ENCODE results near the gene CEP85L. TPM values are rescaled to one million over a fixed set of nuclear protein-coding genes. Genes with fewer than 3 reads are reported as not detected.

CEP85L gene
- total RNA-seq, 1 donor from 2014 or later, result 22.2 TPM

- Mint-ChIP-seq H3K4me1 (ENCODE audit: unreplicated experiment) (peaks cover 10% of the 10 kb centered on the region), H3K27me3 (ENCODE audit: unreplicated experiment) (no peaks in the 10 kb centered on the region), H3K36me3 (ENCODE audit: low read depth, unreplicated experiment) (no peaks in the 10 kb centered on the region), H3K9me3 (ENCODE audit: unreplicated experiment) (no peaks in the 10 kb centered on the region), H3K27ac (ENCODE audit: unreplicated experiment) (no peak overlapping the region), H3K4me3 (ENCODE audit: unreplicated experiment) (no peak overlapping the region)
- no peak for TF ChIP-seq CTCF (IDR thresholded peaks at IDR 0.05; ENCODE audit: unreplicated experiment)
- no peak for DNase-seq (ENCODE audit: low spot score)
These were observed 18.2 kb upstream of the CEP85L start for GRCh38 chr6:118669561-118669960.

GRCh38 chr6:118668761-118669385 lies 17.5 kb upstream of the CEP85L start:
- peaks cover 10% of the 10 kb centered on the region for H3K4me1 Mint-ChIP-seq (ENCODE audit: unreplicated experiment)

GRCh38 chr6:118667988-118668387 lies 16.6 kb upstream of the CEP85L start:
- Mint-ChIP-seq H3K36me3 (ENCODE audit: low read depth, unreplicated experiment) (no peaks in the 10 kb centered on the region), H3K9me3 (ENCODE audit: unreplicated experiment) (no peaks in the 10 kb centered on the region), H3K27me3 (ENCODE audit: unreplicated experiment) (no peaks in the 10 kb centered on the region), H3K4me3 (ENCODE audit: unreplicated experiment) (no peak overlapping the region), H3K27ac (ENCODE audit: unreplicated experiment) (no peak overlapping the region), H3K4me1 (ENCODE audit: unreplicated experiment) (peaks cover 10% of the 10 kb centered on the region)
- no peak for DNase-seq (ENCODE audit: low spot score)
- TF ChIP-seq CTCF (IDR thresholded peaks at IDR 0.05; ENCODE audit: unreplicated experiment), result no peak

More at GRCh38 chr6:118668761-118669385, 17.5 kb upstream of the CEP85L start:
- H3K9me3 Mint-ChIP-seq (ENCODE audit: unreplicated experiment), result no peaks in the 10 kb centered on the region
- no peak for TF ChIP-seq CTCF (IDR thresholded peaks at IDR 0.05; ENCODE audit: unreplicated experiment)
- H3K27me3 Mint-ChIP-seq (ENCODE audit: unreplicated experiment), result no peaks in the 10 kb centered on the region
- H3K36me3 Mint-ChIP-seq (ENCODE audit: low read depth, unreplicated experiment), result no peaks in the 10 kb centered on the region
- no peak for DNase-seq (ENCODE audit: low spot score)
- H3K27ac Mint-ChIP-seq (ENCODE audit: unreplicated experiment), result no peak overlapping the region
- H3K4me3 Mint-ChIP-seq (ENCODE audit: unreplicated experiment), result no peak overlapping the region

- no peak for DNase-seq (ENCODE audit: low spot score)
- Mint-ChIP-seq H3K4me3 (ENCODE audit: unreplicated experiment) (no peak overlapping the region), H3K9me3 (ENCODE audit: unreplicated experiment) (no peaks in the 10 kb centered on the region), H3K27me3 (ENCODE audit: unreplicated experiment) (no peaks in the 10 kb centered on the region), H3K27ac (ENCODE audit: unreplicated experiment) (no peak overlapping the region), H3K36me3 (ENCODE audit: low read depth, unreplicated experiment) (no peaks in the 10 kb centered on the region), H3K4me1 (ENCODE audit: unreplicated experiment) (peaks cover 7% of the 10 kb centered on the region)
- TF ChIP-seq CTCF (IDR thresholded peaks at IDR 0.05; ENCODE audit: unreplicated experiment), result no peak
These were observed 13.6 kb upstream of the CEP85L start for GRCh38 chr6:118665011-118665410.
